Measurements from ENCODE around the gene RAPH1.
A peak's percentile ranks its signal among the peaks of the same experiment; 100 is the strongest.
"Not testable (repeated sequence)": the region's sequence is repeated elsewhere in the genome, so short reads cannot be mapped to it uniquely, and the experiment has no call there.

Gene RAPH1

GRCh38 chr2:203431391-203432185 lies 103.5 kb downstream of the RAPH1 start:
- no peak for DNase-seq (ENCODE audit: low spot score)

- not testable (repeated sequence) for DNase-seq (ENCODE audit: low spot score)
Measured at GRCh38 chr2:203429643-203430042, 105.5 kb downstream of the RAPH1 start.

- DNase-seq (ENCODE audit: low spot score) = no peak
Measured at GRCh38 chr2:203427061-203427460, 108.0 kb downstream of the RAPH1 start.

- no peak for DNase-seq (ENCODE audit: low spot score)
Measured at GRCh38 chr2:203418271-203418670, 116.8 kb downstream of the RAPH1 start.

- no peak for DNase-seq (ENCODE audit: low spot score)
Measured at GRCh38 chr2:203413796-203414195, 121.3 kb downstream of the RAPH1 start.

GRCh38 chr2:203412546-203413331 lies 122.4 kb downstream of the RAPH1 start:
- DNase-seq (ENCODE audit: low spot score) = no peak

- no peak for DNase-seq (ENCODE audit: low spot score)
Measured at GRCh38 chr2:203407496-203407895, 127.6 kb downstream of the RAPH1 start.

GRCh38 chr2:203404996-203405395 lies 130.1 kb downstream of the RAPH1 start:
- DNase-seq (ENCODE audit: low spot score) = peak; percentile 36

GRCh38 chr2:203400805-203401585 lies 134.1 kb downstream of the RAPH1 start:
- DNase-seq (ENCODE audit: low spot score) = no peak

- no peak for DNase-seq (ENCODE audit: low spot score)
Measured at GRCh38 chr2:203399031-203399430, 136.1 kb downstream of the RAPH1 start.

GRCh38 chr2:203396667-203397066 lies 138.4 kb downstream of the RAPH1 start:
- DNase-seq (ENCODE audit: low spot score) = no peak

- DNase-seq (ENCODE audit: low spot score) = no peak
Measured at GRCh38 chr2:203395858-203396257, 139.2 kb downstream of the RAPH1 start.

GRCh38 chr2:203394519-203395227 lies 140.4 kb downstream of the RAPH1 start:
- DNase-seq (ENCODE audit: low spot score) = no peak

- not testable (repeated sequence) for DNase-seq (ENCODE audit: low spot score)
Measured at GRCh38 chr2:203388153-203388552, 146.9 kb downstream of the RAPH1 start.

GRCh38 chr2:203383038-203383437 lies 152.1 kb downstream of the RAPH1 start:
- DNase-seq (ENCODE audit: low spot score) = no peak

GRCh38 chr2:203379156-203379555 lies 155.9 kb downstream of the RAPH1 start:
- no peak for DNase-seq (ENCODE audit: low spot score)

- no peak for DNase-seq (ENCODE audit: low spot score)
Measured at GRCh38 chr2:203376173-203376572, 158.9 kb downstream of the RAPH1 start.

- not testable (repeated sequence) for DNase-seq (ENCODE audit: low spot score)
Measured at GRCh38 chr2:203372706-203373105, 162.4 kb downstream of the RAPH1 start.

GRCh38 chr2:203366639-203367466 lies 168.2 kb downstream of the RAPH1 start:
- DNase-seq (ENCODE audit: low spot score) = no peak

- DNase-seq (ENCODE audit: low spot score) = peak; percentile 26
Measured at GRCh38 chr2:203361922-203362321, 173.2 kb downstream of the RAPH1 start.

- no peak for DNase-seq (ENCODE audit: low spot score)
Measured at GRCh38 chr2:203361495-203361894, 173.6 kb downstream of the RAPH1 start.
